Stimulated activated CD8-positive, alpha-beta memory T cell treated with anti-CD3 and anti-CD28 coated beads, Interleukin-15, amount 100 ng/mL, for 24 hours (primary cell): Measurements from ENCODE around the gene GSTT2B.
"Not testable (repeated sequence)": the region's sequence is repeated elsewhere in the genome, so short reads cannot be mapped to it uniquely, and the experiment has no call there.

Experiments used
- DNase-seq: peaks from one replicate; pipeline ENCODE4 v3.0.0-alpha.2; 2020; ENCODE audit warnings: low read depth

GSTT2B gene, protein sequence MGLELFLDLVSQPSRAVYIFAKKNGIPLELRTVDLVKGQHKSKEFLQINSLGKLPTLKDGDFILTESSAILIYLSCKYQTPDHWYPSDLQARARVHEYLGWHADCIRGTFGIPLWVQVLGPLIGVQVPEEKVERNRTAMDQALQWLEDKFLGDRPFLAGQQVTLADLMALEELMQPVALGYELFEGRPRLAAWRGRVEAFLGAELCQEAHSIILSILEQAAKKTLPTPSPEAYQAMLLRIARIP

DNA sequence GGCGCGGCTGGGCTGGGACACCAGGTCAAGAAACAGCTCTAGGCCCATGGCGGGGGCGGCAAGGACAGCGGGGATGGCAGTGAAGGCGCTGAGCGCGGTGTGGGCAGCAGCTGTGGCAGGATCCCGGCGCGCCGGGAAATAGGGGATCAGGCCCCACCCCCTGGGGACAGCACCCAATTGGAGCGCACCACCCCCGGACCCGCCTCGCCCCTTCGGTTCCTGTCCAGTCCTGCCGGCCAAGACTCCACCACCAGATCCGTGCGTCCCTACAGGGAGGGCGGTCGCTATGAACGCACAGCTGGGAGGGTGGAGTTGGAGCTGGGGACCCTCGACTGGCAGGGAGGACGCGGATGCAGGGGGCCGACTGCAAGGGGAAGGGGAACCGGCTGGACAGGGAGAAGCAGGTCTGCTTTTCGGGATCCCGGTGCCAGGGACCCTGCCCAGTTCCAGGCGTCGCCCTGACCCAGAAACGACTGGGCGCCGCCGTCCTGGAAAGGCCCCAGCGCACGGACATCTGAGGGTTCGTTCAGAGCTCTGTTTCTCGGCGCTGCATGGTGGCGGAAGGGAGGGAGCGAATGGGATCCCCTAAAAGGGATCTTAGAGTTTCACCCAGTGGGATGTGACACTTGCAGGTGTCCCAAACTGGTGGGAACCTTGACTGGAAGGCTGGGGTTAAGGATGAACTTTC is at the start of gene GSTT2B:
Gene GSTT2B, minus strand, starts transcription at position 112 of the 688 bp plus-strand sequence. Its CDS starts 64 bp downstream, at position 48.
- not testable (repeated sequence) for DNase-seq

DNA sequence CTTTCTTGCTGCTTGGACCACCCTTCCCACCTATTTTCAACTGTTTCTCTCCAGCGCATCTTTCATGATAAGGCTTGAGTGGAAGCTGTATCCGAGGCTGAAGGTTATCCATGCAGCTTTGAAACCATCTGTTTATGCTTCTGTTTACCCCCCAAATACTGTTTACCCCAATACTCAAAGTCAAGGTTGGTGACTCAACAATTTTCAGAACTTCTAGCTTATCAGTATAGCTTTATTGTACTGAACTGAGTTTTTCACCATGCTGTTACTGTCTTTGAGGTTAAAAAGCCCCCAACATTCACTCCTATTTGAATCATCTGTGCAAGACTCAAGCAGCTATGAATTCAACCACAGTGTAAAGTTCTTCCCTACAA is 49.0 kb upstream of the GSTT2B start:
- DNase-seq: no peak

DNA sequence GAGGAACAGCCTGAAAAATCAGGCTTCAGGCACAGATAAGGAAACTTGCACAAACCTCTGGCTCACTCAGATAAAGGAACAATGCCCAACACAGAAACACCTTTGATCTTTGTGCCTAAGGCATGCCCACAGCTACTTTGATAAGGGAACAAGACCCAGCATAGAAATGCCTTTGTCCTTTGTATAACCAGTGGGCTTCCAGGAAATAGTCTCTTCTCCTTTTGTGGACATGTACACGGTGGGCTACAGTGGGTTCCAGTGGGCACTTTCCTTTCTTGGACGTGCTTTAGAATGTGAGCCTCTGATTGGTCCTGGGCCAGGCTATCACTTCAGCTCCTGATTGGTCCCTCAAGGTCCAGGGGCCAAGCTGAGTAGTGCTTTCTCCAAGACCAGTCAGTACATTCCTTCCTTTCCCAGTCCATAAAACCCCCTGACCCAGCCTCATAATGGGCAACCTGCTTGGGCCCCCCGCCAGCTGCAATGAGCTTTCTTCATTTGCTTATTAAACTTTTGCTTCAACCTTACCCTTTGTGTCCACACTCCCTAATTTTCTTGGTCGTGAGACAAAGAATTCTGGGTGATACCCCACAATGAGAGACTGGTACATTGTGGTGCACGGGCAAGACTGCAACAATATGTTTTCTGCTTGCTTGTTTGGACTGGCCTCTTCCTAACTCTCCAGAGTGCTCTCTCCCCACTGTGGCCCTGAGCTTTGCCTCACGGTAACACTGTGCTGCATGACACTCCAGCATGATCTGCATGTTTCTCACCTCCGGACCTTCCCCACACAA is 48.4 kb upstream of the GSTT2B start:
- no peak for DNase-seq

DNA sequence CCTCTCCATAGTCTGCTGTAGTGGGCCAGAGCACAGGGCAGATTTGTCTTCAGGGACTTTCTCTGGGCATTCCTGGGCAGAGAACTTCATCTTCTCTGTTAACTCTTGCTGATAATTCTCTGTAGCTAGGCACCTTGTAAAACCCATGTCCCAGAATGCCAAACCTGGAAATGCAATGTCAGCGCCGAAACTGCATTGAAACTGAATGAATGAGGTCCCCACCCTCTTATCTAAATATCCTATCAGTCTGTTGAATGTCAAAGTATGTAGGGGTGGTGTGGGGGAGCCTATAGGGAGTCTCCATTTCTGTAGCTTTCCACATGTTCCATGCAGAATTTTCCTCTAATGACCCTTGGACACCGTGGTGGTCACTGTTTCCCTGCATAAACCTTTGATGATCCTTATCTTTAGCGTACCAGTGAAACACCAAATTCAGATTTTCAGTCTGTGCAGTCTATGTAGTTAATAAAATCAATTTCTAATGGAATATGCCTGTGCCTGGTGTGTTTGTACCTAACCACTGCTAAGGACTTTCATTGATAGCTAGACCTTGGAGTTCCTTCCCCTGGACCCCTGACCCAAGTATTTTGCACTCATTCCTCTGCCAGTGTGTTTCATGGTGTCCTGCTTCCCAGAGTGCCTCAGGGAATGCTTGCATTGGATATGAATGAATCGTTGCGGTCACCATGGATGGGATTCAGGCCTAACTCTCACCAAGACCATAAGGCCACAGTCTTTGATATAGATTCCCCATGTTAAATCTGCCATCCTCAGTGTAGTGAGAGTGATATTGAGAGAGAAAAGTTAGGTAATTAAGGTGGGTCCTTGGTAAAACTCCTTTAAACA is 47.6 kb upstream of the GSTT2B start:
- DNase-seq: no peak

DNA sequence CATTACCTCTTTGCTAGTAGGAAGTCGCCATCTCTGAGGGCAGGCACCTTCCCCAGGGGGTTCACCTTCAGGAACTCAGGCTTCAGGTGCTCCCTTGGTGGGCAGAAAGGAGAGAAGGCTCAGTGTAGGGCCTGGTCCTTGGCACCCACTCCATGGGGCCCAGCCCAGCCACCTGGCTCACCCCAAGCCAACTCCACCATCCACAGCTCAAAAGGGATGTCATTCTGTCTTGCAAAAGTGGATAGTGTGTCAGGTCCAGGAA is 47.0 kb upstream of the GSTT2B start:
- no peak for DNase-seq

DNA sequence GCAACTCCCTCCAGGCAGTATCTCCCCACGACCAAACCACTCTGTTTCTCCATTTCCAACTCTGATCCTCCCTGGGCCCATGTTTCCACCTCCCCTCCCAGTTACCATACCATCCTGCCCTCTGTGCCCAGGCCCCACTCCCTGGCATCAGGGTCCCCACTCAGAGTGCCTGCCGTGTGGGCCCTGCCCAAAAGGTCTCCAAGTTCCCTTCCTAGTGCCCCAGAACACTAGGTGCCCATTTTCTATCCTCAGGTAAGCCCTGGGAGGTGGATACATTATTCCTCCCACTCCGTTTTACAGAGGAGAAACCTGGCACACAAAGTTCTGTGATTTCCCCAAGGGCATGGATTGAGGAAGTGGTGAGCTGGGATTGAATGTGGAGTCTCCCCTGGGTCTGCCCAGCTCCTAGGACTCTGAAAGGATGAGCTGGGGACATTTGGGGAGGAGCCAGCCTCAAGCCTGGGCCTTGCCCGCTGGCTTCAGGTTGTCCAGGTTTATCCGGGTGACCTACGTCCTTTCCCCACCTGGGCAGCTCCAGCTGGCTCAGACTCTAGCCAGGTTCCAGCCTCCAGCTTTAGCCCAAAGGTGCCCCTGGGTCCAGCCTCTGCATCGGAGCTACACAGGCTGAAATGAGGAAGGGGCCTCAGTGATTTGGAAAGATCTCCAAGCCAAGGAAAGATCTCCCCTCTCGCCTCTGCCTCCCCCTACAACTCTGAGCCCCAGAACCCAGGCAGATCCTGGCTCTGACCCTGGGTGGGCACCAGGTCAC is 46.4 kb upstream of the GSTT2B start:
- no peak for DNase-seq

DNA sequence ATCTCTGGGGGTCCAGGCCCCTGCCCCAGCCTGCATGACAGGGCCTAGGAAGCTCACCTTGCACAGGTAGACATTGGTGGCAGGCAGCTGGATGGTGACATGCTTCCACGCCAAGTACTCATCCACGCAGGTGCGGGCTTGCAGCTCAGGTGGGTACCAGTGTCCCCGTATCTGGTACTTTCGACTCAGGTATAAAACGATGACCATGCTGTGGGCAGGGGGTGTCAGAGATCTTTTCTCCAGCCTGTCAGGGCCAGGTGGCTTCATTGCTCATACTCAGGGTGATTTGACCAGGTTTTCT is 45.9 kb upstream of the GSTT2B start:
- DNase-seq: no peak

DNA sequence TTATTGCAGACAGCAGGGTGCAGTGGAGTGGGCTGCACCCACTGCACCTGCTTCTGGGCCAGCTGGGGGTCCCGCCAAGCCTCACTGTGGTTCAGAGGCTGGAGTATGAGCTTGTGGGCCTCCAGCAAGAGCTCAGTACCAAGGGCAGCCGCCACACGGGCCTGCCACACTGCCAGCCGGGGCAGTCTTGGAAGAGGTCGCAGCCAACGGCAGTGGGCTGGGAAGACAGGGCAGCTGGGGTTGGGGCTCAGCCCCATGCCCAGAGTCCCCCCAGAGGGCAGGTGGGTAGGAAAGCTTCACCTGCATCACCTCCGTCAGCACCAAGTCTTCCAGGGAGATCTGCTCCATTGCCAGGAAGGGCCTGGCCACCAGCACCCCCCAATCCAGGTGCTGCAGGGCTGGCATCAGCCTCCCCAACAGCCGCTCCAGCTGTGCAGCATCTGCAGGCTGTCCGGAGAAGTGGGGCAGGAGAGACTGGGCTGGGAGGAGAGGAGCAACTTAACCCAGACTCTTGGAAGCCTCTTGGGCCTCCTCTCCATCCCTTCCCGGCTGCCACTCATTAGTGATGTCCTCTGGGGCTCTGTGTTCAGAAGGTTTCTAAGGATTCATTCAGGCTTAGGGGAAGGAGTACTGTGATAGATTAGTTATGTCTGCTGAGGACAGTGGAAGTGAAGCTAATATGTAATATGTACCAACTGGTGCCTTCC is 45.4 kb upstream of the GSTT2B start:
- DNase-seq: no peak

DNA sequence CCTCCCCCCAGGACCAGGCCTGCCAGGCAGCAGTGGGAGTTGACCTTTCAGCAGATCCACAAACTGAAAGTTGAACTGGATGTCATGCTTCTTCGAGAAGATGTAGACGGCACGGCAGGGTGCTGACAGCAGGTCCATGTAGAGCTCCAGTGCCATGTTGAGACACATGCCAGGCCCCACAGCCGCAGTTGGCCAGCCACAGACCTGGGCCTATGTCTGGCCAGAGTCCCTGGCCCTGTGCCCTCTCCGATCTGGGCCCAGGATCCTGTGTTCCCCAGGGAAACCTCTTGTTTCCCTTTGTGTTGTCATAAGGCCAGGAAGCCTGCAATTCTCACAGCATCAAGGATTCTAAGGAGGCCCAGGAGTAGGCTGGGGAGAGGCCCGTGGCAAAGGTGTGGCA is 44.2 kb upstream of the GSTT2B start, which contains the start of gene GSTT4:
Gene GSTT4, minus strand, starts transcription at position 253 of the 400 bp plus-strand sequence. Its CDS starts 97 bp downstream, at position 156.
- DNase-seq: no peak

DNA sequence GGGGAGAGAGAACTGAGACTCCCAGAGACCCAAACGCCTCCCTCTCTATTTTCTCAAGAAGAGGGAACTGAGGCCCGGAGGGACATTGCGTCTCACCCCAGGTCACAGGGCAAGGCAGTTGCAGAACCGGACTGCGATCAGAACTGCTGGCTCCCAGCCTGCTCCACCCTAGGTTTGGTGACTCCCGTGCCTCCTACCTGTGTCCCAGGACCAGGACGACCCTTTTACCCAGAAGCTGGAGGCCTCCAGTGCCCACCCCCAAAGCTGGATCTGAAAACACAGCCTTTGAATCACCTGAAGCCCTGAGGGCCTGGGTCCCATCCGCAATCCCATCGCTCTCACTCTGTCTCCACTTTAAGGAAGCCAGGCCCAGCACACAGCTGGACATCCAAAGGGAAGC is 42.9 kb upstream of the GSTT2B start:
- DNase-seq: no peak

DNA sequence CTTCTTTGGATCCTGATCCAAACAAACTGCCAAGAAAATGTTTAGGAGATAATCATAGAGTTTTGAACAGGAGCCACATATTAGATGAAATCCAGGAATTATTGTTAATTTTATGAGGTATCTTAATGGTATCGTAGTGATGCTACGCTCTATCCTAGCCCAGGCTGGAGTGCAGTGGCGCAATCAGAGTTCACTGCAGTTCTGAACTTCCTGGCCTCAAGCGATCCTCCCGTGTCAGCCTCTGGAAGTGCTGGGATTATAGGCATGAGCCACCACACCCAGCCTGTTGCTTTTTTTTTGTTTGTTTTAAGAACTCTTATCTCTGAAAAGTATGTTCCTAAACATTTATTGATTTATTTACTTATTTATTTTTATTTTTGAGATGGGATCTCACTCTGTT is 41.9 kb upstream of the GSTT2B start:
- no peak for DNase-seq

DNA sequence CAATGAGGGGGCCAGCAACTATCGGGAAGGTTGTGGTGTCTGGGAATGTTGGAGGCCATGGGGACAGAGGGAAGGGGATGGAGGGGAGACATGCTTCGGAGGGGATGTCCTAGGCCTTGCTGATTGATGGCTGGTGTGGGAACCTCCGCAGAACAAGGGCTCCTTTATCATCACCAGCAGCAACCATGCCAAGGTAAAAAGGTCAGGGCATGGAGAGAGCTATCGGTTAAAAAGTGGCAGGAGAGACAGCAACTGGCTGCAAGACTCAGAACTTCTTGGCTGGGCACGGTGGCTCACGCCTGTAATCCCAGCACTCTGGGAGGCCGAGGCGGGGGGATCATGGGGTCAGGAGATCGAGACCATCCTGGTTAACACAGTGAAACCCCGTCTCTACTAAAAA is 41.3 kb upstream of the GSTT2B start:
- no peak for DNase-seq

DNA sequence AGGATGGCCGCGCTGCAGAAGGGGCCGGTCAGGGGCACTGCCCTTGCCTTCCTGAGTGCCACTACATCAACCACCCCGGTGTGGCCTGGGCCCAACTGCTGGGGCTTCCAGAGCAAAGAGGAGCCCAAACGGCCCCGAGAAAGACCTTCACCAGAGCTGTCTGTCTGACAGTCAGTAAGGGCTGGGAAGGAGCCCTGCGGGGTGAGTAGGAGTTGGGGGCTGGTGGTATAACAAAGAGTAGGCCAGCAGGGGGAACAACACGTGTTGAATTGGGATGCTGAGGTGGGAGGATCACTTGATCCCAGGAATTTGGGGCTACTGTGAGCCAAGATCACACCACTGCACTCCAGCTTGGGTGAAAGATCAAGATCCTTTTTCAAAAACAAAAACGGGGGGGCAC is 40.3 kb upstream of the GSTT2B start:
- no peak for DNase-seq

DNA sequence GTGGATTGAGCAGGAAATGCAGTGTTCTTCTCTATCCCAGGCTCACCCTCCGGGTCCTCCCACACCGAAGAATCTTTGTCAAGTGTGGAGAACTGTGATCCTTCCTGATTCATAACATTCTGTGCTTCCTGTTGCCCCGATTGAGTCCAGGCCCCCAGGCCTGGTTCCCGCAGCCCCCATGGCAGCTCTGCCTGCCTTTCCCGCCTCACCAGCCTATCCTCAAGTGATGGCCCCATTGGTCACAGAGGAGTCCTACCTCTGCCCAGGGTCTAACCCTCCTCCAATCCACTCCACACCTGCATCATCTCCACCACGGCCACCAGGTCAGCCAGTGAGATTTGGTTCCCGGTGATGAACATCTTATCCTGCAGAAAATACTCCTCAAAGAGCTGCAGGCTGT is 38.8 kb upstream of the GSTT2B start:
- not testable (repeated sequence) for DNase-seq

DNA sequence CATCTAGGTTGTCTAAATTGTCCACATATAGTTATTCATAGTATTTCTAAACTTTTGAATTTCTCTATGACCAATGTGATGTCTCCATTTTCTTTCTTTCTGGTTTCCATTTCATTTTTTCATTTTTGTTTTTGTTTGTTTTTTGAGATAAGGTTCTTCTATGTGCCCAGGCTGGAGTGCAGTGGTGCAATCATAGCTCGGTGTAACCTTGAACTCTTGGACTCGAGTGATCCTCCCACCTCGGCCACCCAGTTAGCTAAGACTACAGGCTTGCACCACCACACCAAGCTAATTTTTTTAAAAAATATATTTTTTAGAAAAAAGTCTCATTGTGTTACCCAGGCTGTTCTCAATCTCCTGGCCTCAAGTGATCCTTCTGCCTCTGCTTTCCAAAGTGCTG is 36.1 kb upstream of the GSTT2B start:
- no peak for DNase-seq

DNA sequence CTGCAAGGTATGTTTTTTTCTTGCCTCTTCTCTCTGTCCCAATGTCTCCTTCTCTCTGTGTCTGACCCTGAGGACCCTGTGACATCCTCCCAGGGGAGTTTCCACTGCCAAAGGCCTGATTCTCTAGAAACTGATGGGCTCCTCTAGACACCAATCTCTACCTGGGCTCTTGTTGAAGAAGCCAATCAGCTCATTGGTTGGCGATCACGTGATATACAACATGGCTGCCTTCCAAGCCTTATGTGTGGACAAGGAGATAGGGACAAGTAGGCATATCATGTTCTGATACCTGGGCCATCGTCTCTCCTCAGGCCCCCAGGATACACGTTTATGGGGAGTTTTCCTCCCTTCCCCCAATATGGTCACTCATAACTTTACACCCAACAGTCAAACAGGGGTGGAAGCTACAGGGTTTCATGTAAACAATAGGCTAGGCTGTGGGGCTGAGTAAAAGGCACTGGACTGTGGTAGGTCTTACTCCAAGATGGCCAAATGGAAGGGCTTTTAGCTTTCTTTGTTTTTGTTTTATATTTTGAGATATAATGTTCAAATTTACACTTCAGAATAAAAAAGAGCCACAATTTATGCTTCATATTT is 32.7 kb upstream of the GSTT2B start:
- DNase-seq: not testable (repeated sequence)

DNA sequence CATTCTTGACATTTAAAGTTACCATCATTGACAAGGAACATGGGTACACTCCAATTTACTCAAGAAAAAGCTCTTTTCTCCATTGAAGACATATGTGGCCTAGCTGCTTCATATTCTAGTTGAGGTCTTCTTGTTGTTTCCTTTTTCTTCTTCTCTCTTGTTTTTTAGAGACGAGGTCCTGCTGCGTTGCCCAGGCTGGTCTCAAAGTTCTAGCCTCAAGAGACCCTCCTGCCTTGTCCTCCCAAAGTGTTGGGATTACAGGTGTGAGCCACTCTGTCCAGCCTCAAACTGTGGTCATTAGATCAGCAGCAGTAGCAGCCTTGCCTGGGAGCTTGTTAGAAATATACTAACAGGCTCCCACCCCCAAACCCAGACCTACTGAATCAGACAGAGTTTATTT is 32.1 kb upstream of the GSTT2B start:
- DNase-seq: not testable (repeated sequence)

DNA sequence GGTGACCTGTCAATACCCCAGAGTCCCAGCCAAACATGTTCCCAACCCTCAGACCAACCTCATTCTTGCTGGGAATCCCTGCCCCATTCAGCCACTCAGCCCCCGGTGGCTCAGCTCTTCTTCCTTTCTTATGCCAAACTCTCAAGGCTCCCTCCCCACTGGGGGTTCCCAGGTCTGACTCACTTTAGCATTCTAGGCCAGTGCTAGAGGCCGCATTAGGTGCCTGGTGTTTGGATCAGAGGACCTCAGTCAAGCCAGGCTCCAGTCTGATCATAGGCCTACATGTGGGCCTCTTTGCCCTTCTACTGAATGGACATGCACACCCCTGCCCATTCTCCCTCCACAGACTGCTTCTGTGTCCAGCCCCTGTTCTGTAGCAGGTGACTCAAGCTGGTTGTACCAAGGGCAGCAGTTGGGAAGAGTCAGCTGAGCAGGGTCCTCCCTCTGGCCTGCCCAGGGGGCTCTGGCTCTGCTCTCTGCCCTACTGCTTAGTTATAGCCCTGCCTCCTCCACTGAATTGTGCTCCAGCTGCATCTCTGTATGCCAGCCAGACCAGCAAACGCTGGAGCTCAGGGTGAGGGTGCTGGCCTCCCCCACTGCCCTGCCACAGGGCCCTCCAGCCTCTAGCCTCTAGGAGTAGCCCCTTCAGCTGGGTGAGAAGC is 28.7 kb upstream of the GSTT2B start:
- not testable (repeated sequence) for DNase-seq

DNA sequence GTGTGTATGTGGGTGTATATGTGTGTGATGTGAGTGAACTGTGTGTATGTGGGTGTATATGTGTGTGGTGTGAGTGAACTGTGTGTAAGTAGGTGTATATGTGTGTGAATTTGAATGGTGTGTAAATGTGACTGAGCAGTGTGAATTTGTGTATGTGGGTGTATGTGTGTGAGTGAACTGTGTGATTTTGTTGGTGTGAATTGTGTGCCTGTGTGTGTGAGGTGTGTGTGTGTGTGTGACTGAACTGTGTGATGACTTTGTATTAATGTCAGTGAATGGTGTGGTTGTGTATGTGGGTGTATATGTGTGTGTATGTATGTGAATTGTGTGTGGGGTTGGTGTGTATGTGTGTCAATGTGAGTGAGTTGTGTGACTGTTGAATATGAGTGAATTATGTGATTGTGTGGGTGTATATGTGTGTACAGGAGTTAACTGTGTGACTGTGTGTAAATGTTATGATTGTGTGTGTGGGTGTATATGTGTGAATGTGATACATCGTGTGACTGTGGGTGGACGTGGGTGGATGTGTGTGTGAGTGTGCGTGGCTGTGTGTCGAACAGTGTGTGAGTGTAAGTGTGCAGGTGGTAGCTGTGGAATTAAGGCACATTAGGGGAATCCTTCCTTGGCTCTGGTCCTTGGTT is 25.7 kb upstream of the GSTT2B start:
- DNase-seq: not testable (repeated sequence)

DNA sequence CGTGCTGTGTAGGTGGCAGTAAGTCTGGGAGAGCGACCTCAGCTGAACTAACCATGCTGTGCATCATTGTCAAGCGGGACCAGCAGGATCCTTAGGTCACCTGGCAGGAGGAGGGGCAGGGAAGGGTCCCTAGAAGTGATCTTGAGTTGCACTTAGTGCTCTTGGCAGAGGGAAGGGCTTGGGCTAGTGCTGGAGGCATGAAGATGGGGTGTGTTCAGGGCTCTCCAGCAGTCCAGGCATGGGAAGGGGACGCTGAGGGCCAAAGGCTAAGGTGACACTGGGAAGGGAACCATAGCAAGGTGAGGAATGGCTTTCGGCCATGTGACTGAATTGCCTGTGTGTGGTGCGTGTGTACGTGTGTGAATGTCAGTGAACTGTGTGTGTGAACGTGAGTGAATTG is 25.1 kb upstream of the GSTT2B start:
- DNase-seq: not testable (repeated sequence)
